Non-pigmented ciliary epithelial cell (primary cell): ENCODE results near the gene CDH16.
"Not testable (repeated sequence)": the region's sequence is repeated elsewhere in the genome, so short reads cannot be mapped to it uniquely, and the experiment has no call there.

ENCODE experiments used
- DNase-seq: peaks from one replicate; pipeline ENCODE4 v3.0.0-alpha.2; 2010; ENCODE audit warnings: low read depth

The CDH16 gene, protein sequence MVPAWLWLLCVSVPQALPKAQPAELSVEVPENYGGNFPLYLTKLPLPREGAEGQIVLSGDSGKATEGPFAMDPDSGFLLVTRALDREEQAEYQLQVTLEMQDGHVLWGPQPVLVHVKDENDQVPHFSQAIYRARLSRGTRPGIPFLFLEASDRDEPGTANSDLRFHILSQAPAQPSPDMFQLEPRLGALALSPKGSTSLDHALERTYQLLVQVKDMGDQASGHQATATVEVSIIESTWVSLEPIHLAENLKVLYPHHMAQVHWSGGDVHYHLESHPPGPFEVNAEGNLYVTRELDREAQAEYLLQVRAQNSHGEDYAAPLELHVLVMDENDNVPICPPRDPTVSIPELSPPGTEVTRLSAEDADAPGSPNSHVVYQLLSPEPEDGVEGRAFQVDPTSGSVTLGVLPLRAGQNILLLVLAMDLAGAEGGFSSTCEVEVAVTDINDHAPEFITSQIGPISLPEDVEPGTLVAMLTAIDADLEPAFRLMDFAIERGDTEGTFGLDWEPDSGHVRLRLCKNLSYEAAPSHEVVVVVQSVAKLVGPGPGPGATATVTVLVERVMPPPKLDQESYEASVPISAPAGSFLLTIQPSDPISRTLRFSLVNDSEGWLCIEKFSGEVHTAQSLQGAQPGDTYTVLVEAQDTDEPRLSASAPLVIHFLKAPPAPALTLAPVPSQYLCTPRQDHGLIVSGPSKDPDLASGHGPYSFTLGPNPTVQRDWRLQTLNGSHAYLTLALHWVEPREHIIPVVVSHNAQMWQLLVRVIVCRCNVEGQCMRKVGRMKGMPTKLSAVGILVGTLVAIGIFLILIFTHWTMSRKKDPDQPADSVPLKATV

DNA sequence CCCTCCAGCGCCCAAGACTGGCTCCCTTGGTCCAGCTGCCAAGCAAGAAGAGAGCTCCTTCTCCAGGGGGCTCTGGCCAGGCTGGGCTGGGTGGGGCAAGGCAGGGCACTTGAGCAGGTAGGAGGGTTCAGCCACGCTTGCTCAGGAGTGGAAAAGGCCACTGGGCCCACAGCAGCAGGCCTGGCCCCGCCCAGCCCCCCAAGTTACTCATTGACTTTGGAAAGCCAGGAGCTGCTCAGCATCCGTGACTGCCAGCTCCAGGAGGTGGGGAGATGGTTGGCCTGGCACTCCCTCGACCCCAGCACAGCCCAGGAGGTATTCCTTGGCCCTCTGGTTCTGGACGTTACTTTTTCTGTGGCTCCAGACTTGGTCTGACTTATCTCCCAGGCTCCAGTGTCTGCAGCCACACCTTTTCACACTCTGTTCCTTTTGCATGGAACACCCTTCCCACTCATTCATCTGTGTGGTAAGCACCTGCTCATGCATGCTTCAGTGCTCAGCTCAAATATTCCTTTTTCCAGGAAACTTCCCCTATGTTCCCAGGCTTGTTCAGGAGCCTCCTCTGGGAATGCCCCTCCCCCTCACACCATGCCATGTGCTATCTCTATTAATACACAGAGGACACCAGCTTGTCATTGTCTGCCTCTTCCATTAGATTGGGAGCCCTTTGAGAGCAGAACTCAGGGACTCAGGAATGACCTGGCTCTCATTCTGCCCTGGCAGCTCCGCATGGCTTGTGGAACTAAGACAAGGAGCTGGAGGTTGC is at the start of gene CDH16:
Gene CDH16, minus strand, starts transcription at position 83 of the 766 bp plus-strand sequence. CDS start 820 bp downstream, outside the sequence.
- DNase-seq = no peak

DNA sequence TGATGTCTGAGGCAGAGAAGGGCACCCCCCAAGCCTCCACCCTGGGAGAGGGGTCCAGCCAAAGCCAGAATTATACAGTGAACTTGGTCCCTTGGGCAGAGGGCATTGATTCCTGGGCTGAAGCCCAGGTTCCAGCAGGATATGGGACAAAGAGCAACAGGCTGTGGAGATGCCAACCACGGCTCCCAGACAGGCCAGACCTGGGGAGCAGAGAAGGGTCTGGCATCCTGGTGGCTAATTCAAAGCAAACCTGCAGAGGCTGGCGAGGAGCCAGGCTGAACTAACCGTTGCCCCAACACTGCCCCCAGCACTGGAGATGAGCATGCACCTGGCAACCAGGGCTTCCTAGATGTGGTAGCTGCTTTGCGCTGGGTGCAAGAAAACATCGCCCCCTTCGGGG is 45.4 kb upstream of the CDH16 start:
- no peak for DNase-seq

DNA sequence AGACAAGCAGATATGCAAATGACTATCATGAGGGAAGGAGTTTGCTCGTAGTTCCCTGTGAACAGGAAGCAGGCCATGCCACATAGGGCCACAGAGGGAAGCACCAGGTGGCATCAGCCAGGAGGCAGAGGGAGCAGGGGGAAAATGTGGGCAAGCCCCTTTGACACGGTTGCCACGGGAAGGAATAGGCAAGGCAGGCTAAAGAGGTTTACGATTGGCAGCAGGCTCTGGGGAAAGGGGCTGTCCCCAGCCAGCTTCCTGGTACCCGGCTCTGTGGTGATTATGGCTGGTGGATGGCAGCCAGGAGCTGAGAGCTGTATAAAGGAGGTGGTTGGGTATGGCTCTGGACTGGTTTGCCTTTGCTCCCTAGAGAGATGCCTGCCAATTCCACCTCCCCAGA is 43.2 kb upstream of the CDH16 start:
- no peak for DNase-seq

DNA sequence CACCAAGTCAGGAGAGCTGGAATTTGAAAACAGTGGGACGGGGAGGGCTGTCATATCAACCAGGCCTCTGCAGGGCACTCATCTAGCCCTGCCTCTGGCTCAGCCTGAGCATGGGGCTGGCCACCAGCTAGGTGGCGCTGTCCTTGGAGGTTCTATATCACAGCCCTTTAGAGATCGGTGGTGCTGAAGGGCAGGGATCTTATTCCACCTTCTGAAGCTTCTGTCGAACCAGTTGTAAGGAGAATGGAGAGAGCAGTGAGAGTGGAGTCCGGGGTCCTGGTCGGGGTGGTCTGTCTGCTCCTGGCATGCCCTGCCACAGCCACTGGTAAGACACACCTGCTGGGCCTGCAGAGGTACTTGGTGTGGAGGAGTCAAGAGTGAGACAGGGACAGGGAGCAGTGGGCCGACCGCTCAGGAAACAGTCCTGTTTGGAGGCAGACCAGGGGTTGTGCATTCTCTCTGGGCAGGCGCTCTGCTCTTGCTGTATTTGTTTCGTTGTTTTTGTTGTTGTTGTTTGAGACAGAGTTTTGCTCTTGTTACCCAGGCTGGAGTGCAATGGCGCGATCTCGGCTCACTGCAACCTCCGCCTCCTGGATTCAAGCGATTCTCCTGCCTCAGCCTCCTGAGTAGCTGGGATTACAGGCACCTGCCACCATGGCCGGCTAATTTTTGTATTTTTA is 42.5 kb upstream of the CDH16 start, which contains the start of gene CES3:
Gene CES3, plus strand, starts transcription at position 202 of the 680 bp plus-strand sequence. Its CDS starts 42 bp downstream, at position 244.
- peak; percentile 18 for DNase-seq

DNA sequence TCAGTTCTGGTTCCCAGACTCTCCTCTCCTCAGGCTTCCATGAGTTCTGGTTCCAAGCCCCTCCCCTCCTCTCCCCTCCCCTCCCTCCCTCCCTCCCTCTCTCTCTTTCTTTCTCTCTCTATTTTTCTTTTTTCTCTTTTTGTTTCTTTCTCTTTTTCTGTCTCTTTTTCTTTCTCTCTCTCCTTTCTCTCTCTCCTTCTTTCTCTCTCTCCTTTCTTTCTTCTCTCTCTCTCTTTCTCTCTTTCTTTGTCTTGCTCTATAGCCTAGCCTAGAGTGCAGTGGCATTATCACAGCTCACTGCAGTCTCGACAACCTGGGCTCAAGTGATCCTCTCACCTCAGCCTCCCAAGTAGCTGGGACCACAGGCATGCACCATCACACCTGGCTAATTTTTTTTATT is 41.6 kb upstream of the CDH16 start:
- DNase-seq = no peak

DNA sequence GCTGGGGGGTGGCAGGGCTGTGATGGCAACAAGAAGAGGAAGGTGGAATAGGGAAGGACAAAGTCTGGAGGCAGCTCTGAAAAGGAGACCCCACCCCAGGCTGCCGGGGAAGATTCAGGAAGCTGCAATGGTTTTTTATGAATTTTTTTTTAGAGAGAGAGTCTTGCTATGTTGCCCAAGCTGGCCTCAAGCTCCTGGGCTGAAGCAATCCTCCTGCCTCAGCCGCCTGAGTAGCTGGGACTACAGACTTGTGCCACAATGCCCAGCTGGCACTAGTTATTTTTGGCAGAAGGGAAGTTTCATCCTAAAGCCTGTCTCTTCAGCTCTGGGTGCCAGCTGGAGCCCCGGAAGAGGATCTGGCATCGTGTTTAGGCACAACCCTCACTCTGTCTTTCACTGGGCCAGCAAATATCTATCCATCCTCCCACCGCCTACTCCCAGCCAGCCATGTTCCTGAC is 41.0 kb upstream of the CDH16 start:
- no peak for DNase-seq

DNA sequence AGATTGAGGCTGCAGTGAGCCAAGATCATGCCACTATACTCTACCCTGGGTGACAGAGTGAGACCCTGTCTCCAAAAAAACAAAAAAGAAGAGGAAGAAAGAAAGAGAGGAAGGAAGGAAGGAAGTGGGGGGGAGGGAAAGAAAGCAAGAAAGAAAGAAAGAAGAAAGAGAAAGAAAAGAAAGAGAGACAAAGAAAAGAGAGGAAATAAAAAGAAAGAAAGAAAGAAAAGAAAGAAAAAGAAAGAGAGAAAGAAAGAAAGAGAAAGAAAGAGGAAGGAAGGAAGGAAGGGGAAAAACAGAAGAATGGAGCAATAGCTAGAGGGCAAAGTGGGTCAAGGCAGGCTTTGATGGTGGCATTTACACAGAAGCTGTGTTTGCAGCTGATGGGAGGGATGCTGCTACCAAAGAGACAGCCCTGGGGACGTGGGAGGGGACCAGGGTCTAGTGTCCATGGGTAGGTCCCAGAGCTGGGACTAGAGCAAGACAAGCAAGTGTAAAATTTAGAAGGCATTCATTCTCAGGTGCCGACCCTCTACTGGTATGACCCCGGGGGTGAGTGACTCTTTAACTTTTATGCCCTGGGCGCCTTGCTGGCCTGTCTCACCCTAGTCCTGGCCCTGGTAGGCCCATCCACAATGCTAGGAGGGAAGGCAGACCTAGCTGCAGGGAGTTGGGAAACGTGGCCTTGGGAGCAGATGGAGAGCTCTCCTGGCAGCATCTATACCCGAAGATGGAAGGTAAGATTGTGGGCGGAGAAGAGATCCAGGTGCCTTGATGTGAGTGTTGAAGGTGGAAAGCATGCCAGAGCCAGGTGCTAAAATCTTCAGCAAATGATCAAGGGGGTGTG is 40.4 kb upstream of the CDH16 start:
- no peak for DNase-seq

DNA sequence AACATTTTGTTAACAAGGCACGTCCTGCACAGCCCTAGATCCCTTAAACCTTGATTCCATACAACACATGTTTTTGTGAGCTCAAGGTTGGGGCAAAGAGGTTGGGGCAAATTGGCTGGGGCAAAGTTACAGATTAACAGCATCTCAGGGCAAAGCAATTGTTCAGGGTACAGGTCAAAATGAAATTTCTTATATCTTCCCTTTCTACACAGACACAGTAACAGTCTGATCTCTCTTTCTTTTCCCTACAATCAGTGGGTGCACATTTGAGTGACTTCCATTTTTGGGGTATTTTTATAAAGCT is 37.4 kb upstream of the CDH16 start:
- DNase-seq = not testable (repeated sequence)

DNA sequence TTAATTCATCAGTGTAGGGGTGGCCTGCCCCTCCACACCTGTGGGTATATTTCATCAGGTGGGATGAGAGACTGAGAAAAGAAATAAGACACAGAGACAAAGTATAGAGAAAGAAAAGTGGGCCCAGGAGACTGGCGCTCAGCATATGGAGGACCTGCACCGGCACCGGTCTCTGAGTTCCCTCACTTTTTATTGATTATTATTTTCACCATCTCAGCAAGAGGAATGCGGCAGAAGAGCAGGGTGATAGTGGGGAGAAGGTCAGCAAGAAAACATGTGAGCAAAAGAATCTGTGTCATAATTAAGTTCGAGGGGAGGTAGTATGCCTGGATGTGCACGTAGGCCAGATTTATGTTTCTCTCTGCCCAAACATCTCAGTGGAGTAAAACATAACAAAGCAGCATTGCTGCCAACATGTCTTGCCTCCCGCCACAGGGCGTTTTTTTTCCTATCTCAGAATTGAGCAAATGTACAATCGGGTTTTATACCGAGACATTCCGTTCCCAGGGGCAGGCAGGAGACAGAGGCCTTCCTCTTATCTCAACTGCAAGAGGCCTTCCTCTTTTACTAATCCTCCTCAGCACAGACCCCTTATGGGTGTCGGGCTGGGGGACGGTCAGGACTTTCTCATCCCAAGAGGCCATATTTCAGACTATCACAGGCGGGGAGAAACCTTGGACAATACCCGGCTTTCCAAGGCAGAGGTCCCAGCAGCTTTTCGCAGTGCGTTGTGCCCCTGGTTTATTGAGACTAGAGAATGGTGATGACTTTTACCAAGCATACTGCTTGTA is 36.9 kb upstream of the CDH16 start:
- not testable (repeated sequence) for DNase-seq

DNA sequence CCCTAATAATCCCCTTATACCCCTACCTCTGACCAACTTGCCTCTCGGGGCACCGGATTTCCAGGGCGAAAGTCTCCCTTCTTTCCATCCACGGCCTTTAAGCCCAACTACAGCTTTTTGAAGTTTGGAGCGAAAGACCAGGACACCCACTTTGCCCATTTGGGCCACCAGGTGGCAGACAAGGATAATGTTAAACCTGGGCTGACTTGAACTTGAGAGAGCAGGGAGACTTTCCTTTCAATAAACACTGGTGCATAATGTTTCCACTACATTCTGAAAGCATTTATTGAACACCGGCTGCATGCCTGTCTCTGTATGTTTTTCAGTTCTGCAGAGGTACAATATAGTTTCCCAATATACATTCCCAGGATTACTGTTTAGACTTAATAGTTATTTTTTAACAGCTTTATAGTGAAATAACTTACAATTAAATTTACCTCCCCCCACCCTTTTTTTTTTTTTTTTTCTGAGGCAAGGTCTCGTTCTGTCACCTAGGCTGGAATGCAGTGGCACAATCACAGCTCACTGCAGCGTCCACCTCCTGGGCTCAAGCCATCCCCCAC is 35.5 kb upstream of the CDH16 start:
- no peak for DNase-seq

DNA sequence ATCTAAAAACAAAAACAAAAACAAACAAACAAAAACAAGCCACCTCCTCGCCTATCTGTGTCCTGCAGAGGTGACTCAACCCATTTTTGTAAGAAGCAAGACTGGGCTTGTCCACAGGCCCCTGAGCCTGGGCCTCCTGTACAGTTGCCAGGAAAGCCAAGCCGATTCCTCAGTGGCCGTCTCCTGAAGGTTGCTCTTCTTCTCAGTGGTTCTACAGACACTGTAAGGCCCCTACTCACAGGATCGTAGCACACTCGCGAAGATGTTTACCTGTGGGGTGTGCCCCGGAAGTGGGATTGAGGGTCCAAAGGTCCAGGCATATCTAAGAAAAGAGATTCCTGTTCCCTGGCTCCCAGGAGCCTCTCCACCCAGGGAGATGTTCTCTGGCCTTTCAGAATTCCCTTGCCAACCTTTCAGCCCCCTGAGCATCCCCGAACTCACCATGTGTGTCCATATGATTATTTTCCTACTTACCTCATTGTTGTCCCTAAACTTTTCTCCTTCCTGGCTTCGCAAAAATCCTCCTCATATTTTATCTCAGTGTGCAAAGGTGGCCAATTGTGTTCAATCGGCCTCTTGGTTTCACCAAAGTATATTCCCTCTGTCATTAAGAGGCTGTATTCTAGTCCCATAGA is 34.9 kb upstream of the CDH16 start:
- no peak for DNase-seq

DNA sequence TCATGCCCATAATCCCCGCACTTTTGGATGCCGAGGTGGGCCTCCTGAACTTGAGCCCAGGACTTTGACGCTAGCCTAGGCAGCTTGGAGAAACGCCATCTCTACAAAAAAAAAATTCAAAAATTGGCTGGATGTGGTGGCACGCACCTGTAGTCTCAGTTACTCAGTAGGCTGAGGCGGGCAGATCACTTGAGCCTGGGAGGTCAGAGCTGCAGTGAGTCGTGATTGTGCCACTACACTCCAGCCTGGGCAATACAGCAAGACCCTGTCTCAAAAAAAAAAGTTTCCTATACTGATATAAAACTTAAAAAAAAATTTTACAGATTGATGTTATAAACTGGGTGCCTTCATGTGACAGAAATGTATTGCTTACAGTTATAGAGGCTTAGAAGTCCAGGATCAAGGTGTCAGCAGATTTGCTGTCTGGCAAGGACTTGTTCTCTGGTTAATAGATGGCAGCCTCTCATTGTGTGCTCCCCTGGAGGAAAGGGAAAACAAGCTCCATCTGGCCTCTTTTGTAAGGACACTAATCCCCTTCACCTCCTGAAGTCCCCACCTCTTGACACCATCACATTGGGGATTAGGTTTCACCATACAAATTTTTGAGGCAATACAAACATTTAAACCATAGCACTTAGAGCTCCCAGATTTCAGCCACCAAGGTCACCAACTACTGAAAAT is 33.9 kb upstream of the CDH16 start:
- no peak for DNase-seq

DNA sequence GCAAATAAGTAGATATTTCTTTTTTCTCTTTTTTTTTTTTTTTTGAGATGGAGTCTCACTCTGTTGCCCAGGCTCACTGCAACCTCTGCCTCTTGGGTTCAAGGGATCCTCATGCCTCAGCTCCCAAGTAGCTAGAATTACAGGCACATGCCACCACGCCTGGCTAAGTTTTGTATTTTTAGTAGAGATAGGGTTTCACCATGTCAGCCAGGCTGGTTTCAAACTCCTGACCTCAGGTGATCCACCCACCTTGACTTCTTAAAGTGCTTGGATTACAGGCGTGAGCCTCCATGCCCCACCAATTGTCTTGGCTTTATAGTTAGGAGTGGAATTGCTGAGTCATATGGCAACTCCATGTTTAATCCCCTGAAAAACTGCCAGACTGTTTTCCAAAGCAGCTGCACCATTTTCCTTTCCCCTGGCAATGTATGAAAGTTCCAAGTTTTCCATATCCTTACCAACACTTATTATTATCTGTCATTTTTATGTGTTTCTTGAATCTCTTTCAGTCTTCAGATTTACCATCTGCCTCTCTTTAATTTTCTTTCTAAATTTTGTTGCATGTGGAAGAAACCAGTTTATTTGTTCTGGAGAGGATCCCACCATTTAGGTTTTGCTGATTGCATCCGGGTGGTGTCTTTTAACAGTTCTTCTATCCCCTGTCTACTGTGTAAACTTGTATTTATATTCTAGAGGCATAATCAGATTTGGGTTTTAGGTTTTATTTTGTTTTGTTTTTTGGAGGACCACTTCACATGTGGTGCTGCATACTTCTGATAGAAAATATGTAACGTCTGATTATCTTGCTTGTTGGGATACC is 32.5 kb upstream of the CDH16 start:
- no peak for DNase-seq

DNA sequence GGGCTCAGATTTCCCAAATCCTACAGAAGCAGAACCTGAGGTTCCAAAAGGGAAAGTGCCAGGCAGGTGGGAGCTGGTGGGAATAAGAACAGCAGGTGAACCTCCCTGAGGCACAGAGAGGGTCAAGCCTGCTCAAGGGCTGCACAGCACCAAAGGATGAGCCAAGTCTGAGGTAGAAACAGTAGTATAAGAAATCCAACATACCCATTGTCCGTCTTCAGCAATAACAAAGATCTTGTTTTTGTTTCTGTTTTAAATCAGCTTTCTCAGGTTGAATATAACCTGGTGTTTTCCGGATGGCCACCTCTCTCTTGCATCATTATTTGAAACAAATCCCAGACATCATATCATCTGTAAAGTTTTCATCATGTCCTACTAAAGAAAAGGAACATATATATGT is 31.8 kb upstream of the CDH16 start:
- DNase-seq = no peak

DNA sequence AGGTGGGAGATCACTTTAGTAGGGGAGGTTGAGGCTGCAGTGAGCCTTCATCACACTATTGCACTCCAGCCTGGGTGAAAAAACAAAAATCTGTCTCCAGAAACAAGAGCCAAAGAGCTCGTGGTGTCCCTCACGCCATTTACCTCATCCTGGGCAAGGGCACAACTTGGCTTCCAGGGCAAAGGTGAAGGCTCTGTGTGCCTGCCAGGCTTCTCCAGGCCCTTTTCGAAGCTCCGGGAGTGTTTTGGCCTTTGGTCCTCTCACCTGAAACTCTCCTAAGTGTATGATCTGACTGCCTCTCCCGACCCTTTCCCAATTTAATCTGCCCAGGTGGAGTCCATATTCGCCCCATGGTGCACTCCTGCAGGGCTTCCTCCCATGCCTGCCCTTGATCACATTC is 30.8 kb upstream of the CDH16 start:
- no peak for DNase-seq

DNA sequence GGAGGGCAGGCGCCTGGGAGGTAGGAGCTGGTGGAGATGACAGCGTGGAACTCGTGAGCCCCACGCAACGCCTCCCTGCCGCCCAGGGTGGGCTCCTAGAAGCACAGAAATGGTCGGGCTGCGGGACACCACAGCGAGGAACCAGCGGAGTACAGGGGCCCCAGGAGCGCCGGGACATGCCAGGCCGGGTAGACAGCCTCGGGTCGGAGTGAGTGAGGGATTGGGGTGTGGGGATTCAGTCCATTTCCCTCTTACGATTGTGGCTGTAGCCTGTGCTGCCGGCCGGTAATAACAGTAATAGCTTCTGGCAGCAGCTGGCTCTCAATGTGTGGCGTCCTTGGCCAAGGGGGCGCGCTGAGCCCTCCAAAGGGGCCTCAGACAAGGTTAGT is 30.1 kb upstream of the CDH16 start:
- DNase-seq = no peak

DNA sequence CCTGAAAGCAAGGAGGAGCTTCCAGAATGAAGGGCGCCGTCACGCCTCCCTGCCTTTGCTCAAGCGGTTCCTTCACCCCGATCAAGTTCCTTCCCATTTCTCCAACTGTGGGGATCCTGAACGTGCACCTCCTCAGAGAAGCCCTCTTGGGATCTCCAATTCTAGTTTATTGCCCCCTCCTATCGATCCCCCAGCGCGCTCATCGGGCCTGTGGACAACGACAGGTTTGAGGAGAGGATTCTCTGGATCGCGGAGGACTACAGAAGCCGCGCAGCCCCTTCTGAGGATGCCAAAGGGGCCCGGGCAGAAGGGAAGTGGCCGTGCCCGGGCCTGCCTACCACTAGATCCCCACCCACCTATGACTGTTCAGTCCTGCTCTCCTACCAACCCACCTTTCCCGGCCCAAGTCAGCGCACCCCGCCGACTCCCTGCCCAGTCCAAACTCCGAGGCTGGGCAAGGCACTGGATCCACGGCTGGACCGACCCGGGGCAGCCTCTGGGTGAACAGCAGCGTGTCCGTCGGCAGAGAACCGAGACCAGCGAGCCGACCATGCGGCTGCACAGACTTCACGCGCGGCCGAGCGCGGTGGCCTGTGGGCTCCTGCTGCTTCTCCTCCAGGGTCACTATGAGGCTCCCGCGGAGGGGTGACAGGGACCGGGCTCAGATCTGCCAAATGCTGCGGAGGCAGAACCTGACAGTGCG is 29.6 kb upstream of the CDH16 start:
- DNase-seq = no peak
